Measurements from ENCODE around the gene ACVR1B. TPM values are rescaled to one million over a fixed set of nuclear protein-coding genes. Genes with fewer than 3 reads are reported as not detected.

Gene ACVR1B
- total RNA-seq, 1 donor from 2014 or later, result 12.1 TPM

DNA sequence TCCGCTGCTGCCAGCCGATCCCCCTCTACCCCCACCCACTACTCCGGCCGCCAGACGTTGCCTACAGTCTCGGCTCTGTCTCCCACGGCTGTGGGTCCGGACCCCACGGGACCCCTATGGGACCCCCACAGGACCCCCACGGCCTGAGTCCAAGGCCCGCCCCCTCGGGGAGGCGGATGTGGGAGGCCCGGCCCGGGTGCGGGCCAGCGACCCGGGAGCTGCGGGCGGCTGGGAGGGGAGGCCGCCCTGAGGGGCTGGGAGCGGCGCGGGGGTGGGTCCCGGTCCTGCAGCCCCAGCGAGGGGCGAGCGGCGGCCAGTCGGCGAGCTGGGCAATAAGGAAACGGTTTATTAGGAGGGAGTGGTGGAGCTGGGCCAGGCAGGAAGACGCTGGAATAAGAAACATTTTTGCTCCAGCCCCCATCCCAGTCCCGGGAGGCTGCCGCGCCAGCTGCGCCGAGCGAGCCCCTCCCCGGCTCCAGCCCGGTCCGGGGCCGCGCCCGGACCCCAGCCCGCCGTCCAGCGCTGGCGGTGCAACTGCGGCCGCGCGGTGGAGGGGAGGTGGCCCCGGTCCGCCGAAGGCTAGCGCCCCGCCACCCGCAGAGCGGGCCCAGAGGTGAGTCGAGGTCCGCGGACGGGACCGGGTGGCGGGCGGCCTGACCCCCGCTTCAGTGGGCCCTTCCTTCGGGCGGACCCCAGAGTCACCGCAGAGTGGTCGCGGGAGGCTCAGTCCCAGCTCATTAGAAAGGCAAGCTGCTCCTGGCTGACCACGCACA lies 44.2 kb upstream of the ACVR1B start, which contains the start of gene ACVRL1:
ACVRL1 (plus strand) TSS at position 422 of the 773 bp plus-strand sequence. CDS start 4,971 bp downstream, outside the sequence.
- no peak for FAIRE-seq
- Histone ChIP-seq H3K27me3 (ENCODE audit: control insufficient read depth, insufficient read depth, low read length) (peaks cover 26% of the 10 kb centered on the region), H3K4me3 (ENCODE audit: low read depth, low read length) (no peak within 1 kb of the TSS), H3K36me3 (ENCODE audit: control insufficient read depth, insufficient read depth, low read length) (no peaks in the 10 kb centered on the region)
- TF ChIP-seq, protein P1, sequence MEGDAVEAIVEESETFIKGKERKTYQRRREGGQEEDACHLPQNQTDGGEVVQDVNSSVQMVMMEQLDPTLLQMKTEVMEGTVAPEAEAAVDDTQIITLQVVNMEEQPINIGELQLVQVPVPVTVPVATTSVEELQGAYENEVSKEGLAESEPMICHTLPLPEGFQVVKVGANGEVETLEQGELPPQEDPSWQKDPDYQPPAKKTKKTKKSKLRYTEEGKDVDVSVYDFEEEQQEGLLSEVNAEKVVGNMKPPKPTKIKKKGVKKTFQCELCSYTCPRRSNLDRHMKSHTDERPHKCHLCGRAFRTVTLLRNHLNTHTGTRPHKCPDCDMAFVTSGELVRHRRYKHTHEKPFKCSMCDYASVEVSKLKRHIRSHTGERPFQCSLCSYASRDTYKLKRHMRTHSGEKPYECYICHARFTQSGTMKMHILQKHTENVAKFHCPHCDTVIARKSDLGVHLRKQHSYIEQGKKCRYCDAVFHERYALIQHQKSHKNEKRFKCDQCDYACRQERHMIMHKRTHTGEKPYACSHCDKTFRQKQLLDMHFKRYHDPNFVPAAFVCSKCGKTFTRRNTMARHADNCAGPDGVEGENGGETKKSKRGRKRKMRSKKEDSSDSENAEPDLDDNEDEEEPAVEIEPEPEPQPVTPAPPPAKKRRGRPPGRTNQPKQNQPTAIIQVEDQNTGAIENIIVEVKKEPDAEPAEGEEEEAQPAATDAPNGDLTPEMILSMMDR (IDR thresholded peaks at IDR 0.05; ENCODE audit: insufficient read depth, low read length, severe bottlenecking), result no peak
- DNase-seq (ENCODE audit: low read depth), result no peak

DNA sequence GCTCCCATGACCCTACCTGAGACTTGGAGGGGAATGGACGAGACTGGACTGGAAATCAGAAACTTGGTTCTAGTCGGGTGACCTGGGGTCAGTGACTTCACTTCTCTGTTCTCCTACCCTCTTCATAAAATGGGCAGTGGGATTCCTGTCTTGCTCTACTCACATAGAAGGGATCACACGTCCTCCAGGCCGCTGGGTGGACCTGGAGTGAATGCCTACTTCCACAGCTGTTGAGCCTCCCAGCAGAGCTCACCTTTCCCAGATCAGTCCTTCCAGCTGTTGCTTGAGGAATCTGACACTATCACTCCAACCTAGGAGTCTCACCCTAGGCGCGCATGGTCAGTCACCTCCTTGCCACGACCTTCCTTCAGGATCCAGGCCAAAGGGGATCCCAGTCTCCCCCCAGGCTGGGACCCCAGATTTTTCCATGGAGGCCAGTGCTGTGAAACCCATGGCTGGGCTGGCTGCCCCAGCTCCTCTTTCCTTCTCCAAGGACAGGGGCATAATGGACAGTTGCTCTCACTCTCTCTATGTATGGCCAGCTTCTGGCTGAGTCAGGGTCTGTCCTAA lies 43.6 kb upstream of the ACVR1B start:
- TF ChIP-seq, protein P1 (IDR thresholded peaks at IDR 0.05; ENCODE audit: insufficient read depth, low read length, severe bottlenecking), result no peak
- Histone ChIP-seq H3K27me3 (ENCODE audit: control insufficient read depth, insufficient read depth, low read length) (peaks cover 26% of the 10 kb centered on the region), H3K36me3 (ENCODE audit: control insufficient read depth, insufficient read depth, low read length) (no peaks in the 10 kb centered on the region), H3K4me3 (ENCODE audit: low read depth, low read length) (no peak overlapping the region)
- DNase-seq (ENCODE audit: low read depth), result no peak
- no peak for FAIRE-seq

DNA sequence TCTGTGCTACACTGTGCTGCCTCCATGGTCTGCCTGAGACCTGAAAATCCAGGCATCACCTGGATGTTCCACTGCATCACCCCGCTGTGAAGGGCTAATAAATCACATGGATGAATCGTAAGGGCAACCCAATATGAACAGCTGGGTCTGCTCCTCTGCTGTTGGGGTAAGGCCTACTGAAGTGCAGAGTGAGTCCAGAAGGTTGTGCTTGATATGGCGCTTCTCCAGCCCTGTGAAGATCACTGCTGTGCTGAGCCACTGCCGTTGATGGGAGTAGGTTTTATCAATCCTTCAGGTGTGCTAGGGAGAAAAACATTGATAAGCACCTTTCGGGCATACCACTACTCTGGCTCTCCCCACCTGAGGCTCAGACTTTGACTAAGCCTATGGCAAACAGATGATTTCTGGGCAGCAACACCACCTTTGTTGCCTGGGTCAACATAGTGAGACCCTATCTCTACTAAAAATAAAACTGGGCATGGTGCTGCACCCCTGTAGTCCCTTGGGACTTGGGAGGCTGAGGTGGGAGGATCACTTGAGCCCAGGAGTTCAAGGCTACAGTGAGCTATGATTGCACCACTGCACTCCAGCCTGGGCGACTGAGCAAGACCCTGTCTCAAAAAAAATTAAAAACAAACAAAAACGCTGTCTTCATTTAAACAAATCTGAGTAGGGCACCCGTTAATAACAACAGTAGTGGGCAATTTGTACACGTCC lies 42.5 kb upstream of the ACVR1B start:
- TF ChIP-seq, protein P1 (IDR thresholded peaks at IDR 0.05; ENCODE audit: insufficient read depth, low read length, severe bottlenecking), result no peak
- FAIRE-seq, result no peak
- Histone ChIP-seq H3K27me3 (ENCODE audit: control insufficient read depth, insufficient read depth, low read length) (peaks cover 26% of the 10 kb centered on the region), H3K36me3 (ENCODE audit: control insufficient read depth, insufficient read depth, low read length) (no peaks in the 10 kb centered on the region), H3K4me3 (ENCODE audit: low read depth, low read length) (no peak overlapping the region)
- no peak for DNase-seq (ENCODE audit: low read depth)

DNA sequence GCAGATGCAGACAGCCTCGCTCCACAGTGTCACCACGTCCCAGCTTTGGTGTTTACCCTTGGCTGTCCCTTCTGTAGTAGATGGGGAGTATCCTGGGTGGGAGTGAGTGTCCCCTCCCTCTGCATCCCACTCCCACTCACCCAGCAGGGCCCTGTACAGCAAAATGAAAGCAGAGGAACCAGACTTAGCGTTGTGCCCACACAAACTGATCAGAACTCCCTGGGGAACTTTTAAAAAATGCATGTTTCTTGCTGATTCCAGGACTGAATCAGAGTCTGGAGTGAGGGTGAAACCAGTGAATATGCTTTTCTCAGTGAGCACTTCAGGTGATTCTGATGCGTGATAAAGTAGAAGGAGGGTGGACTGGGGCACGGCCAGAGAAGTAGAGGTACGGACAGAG lies 41.3 kb upstream of the ACVR1B start:
- FAIRE-seq (no peak), DNase-seq (ENCODE audit: low read depth) (no peak)
- H3K27me3 ChIP-seq (ENCODE audit: control insufficient read depth, insufficient read depth, low read length), result peaks cover 26% of the 10 kb centered on the region
- no peaks in the 10 kb centered on the region for H3K36me3 ChIP-seq (ENCODE audit: control insufficient read depth, insufficient read depth, low read length)
- no peak overlapping the region for H3K4me3 ChIP-seq (ENCODE audit: low read depth, low read length)
- TF ChIP-seq, protein P1 (IDR thresholded peaks at IDR 0.05; ENCODE audit: insufficient read depth, low read length, severe bottlenecking), result no peak

DNA sequence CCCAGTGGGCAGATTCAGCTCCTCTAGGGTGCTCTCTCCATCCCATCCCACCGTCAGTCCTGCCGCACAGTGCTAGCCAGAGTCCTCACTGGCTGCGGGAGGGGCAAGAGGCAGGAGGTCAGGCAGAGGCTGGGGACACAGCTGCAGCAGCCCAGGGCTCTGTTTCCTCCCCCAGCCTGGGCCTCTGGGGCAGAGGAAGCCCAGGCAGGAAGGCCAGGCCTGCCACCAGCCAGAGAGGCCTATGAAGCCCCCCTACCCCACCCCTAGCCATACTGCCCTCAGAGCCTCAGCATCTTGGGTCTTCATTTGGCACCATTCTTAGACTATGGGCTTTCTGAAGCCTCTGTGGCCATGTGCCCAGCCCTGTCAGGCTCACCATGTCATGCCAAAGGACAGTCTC lies 40.8 kb upstream of the ACVR1B start:
- H3K4me3 ChIP-seq (ENCODE audit: low read depth, low read length), result no peak overlapping the region
- peaks cover 26% of the 10 kb centered on the region for H3K27me3 ChIP-seq (ENCODE audit: control insufficient read depth, insufficient read depth, low read length)
- no peak for DNase-seq (ENCODE audit: low read depth)

More for the DNA sequence above, 40.8 kb upstream of the ACVR1B start:
- no peak for FAIRE-seq
- H3K36me3 ChIP-seq (ENCODE audit: control insufficient read depth, insufficient read depth, low read length), result no peaks in the 10 kb centered on the region
- TF ChIP-seq, protein P1 (IDR thresholded peaks at IDR 0.05; ENCODE audit: insufficient read depth, low read length, severe bottlenecking), result no peak
